Inferior parietal cortex (tissue), 1 donor: ENCODE data around the gene NRIP3.
A peak's percentile ranks its signal among the peaks of the same experiment; 100 is the strongest.
"Not testable (repeated sequence)": the region's sequence is repeated elsewhere in the genome, so short reads cannot be mapped to it uniquely, and the experiment has no call there.

Source experiments
- DNase-seq: peaks from one replicate; pipeline ENCODE4 v3.0.0-alpha.2; 2016; ENCODE audit errors: extremely low spot score

The NRIP3 gene

GRCh38 chr11:9016916-9017642 lies 13.3 kb upstream of the NRIP3 start:
- DNase-seq, result no peak

GRCh38 chr11:9015677-9016076 lies 11.9 kb upstream of the NRIP3 start:
- DNase-seq, result peak; percentile 78

GRCh38 chr11:9014826-9015225 lies 11.0 kb upstream of the NRIP3 start:
- DNase-seq, result no peak

GRCh38 chr11:9013373-9013772 lies 9.6 kb upstream of the NRIP3 start:
- no peak for DNase-seq

- DNase-seq, result not testable (repeated sequence)
These were observed 5.7 kb upstream of the NRIP3 start for GRCh38 chr11:9009538-9009937.

GRCh38 chr11:9008661-9009060 lies 4.9 kb upstream of the NRIP3 start:
- DNase-seq, result no peak

GRCh38 chr11:9008011-9008550 lies 4.3 kb upstream of the NRIP3 start:
- no peak for DNase-seq

- DNase-seq, result no peak
These were observed 1.3 kb upstream of the NRIP3 start for GRCh38 chr11:9005087-9005486.

GRCh38 chr11:9004183-9004926 lies 554 bp upstream of the NRIP3 start:
- no peak for DNase-seq

GRCh38 chr11:9002920-9003572 lies 755 bp downstream of the NRIP3 start:
- DNase-seq, result no peak

- DNase-seq, result no peak
These were observed 2.1 kb downstream of the NRIP3 start for GRCh38 chr11:9001736-9002135.

- DNase-seq, result no peak
These were observed 5.8 kb downstream of the NRIP3 start for GRCh38 chr11:8998017-8998416.

- no peak for DNase-seq
These were observed 6.3 kb downstream of the NRIP3 start for GRCh38 chr11:8997451-8997850.

- peak; percentile 37 for DNase-seq
These were observed 14.3 kb downstream of the NRIP3 start for GRCh38 chr11:8989453-8989852.

GRCh38 chr11:8988329-8989234 lies 15.2 kb downstream of the NRIP3 start:
- DNase-seq, result no peak

GRCh38 chr11:8987446-8987845 lies 16.4 kb downstream of the NRIP3 start:
- DNase-seq, result no peak

- DNase-seq, result not testable (repeated sequence)
These were observed 17.0 kb downstream of the NRIP3 start for GRCh38 chr11:8986772-8987171.

GRCh38 chr11:8985462-8985861 lies 18.3 kb downstream of the NRIP3 start:
- DNase-seq, result no peak

- DNase-seq, result no peak
These were observed 20.2 kb downstream of the NRIP3 start for GRCh38 chr11:8983552-8983951.

GRCh38 chr11:8980485-8980884 lies 23.3 kb downstream of the NRIP3 start:
- DNase-seq, result no peak

- not testable (repeated sequence) for DNase-seq
These were observed 24.4 kb downstream of the NRIP3 start for GRCh38 chr11:8979365-8979764.
